H9 (cell line): ENCODE measurements around the gene TYRO3. TPM values are rescaled to one million over a fixed set of nuclear protein-coding genes. Genes with fewer than 3 reads are reported as not detected.
"Not testable (repeated sequence)": the region's sequence is repeated elsewhere in the genome, so short reads cannot be mapped to it uniquely, and the experiment has no call there.

Source experiments
- DNase-seq: peaks from one replicate; pipeline ENCODE4 v3.0.0-alpha.2; 2017
- H2AFZ ChIP-seq: one replicate; pipeline ENCODE4 v1.6.1; 2013; ENCODE audit warnings: mild to moderate bottlenecking, low read length, control low read depth, moderate library complexity
- H2AK5ac ChIP-seq: 2 replicates; pipeline ENCODE4 v1.6.1; 2013; ENCODE audit warnings: low read length, control low read depth, mixed read lengths; ENCODE audit not compliant: insufficient read length
- H2BK120ac ChIP-seq: one replicate; pipeline ENCODE4 v1.6.1; 2013; ENCODE audit warnings: low read depth, mild to moderate bottlenecking, low read length, control low read depth, inconsistent platforms; ENCODE audit not compliant: poor library complexity, severe bottlenecking
- H2BK12ac ChIP-seq: 2 replicates; pipeline ENCODE4 v1.6.1; 2013; ENCODE audit warnings: low read length, control low read depth, mixed read lengths, low read depth; ENCODE audit not compliant: insufficient read length
- H2BK15ac ChIP-seq: 2 replicates; pipeline ENCODE4 v1.6.1; 2013; ENCODE audit warnings: low read depth, low read length, control low read depth
- H2BK20ac ChIP-seq: one replicate; pipeline ENCODE4 v1.6.1; 2013; ENCODE audit warnings: low read depth, mild to moderate bottlenecking, low read length, control low read depth, inconsistent platforms; ENCODE audit not compliant: poor library complexity, severe bottlenecking
- H2BK5ac ChIP-seq: 2 replicates; pipeline ENCODE4 v1.6.1; 2013; ENCODE audit warnings: low read length, control low read depth, mixed read lengths; ENCODE audit not compliant: insufficient read length
- H3K14ac ChIP-seq: 2 replicates; pipeline ENCODE4 v1.6.1; 2013; ENCODE audit warnings: low read length, control low read depth; ENCODE audit not compliant: insufficient read depth
- H3K18ac ChIP-seq: 2 replicates; pipeline ENCODE4 v1.6.1; 2013; ENCODE audit warnings: low read depth, mild to moderate bottlenecking, mixed read lengths, low read length, control low read depth; ENCODE audit not compliant: insufficient read length
- H3K23ac ChIP-seq: 2 replicates; pipeline ENCODE4 v1.6.1; 2013; ENCODE audit warnings: low read length, control low read depth, mixed read lengths, low read depth; ENCODE audit not compliant: insufficient read length
- H3K23me2 ChIP-seq: 2 replicates; pipeline ENCODE4 v1.6.1; 2013; ENCODE audit warnings: low read depth, mild to moderate bottlenecking, mixed read lengths, low read length, control low read depth; ENCODE audit not compliant: insufficient read length, poor library complexity, severe bottlenecking
- H3K27ac ChIP-seq: 2 replicates; pipeline ENCODE4 v1.5.1; 2013; ENCODE audit warnings: low read length, control low read depth, mixed read lengths, low read depth; ENCODE audit not compliant: insufficient read length
- H3K27me3 ChIP-seq: 2 replicates; pipeline ENCODE4 v1.6.1; 2013; ENCODE audit warnings: low read length, control low read depth, inconsistent platforms; ENCODE audit not compliant: insufficient read depth
- H3K4ac ChIP-seq: 2 replicates; pipeline ENCODE4 v1.6.1; 2013; ENCODE audit warnings: low read depth, mild to moderate bottlenecking, control low read depth, inconsistent platforms, low read length, moderate library complexity
- H3K4me1 ChIP-seq: 2 replicates; pipeline ENCODE4 v1.6.1; 2013; ENCODE audit warnings: low read length, control low read depth, inconsistent platforms; ENCODE audit not compliant: insufficient read depth
- H3K4me2 ChIP-seq: 2 replicates; pipeline ENCODE4 v1.6.1; 2013; ENCODE audit warnings: low read length, control low read depth, mixed read lengths; ENCODE audit not compliant: insufficient read length, insufficient read depth
- H3K56ac ChIP-seq: 2 replicates; pipeline ENCODE4 v1.6.1; 2013; ENCODE audit warnings: low read depth, mild to moderate bottlenecking, mixed read lengths, low read length, control low read depth; ENCODE audit not compliant: insufficient read length
- H3K79me1 ChIP-seq: 2 replicates; pipeline ENCODE4 v1.6.1; 2013; ENCODE audit warnings: low read depth, mild to moderate bottlenecking, moderate library complexity, low read length, control low read depth, inconsistent platforms; ENCODE audit not compliant: insufficient read depth, poor library complexity, severe bottlenecking
- H3K79me2 ChIP-seq: 2 replicates; pipeline ENCODE4 v1.6.1; 2013; ENCODE audit warnings: low read length, control low read depth, inconsistent platforms; ENCODE audit not compliant: insufficient read depth
- H3K9ac ChIP-seq: 2 replicates; pipeline ENCODE4 v1.6.1; 2013; ENCODE audit warnings: low read length, control low read depth, mixed read lengths; ENCODE audit not compliant: insufficient read length; ENCODE audit errors: extremely low read depth
- H3K9me3 ChIP-seq: one replicate; pipeline ENCODE4 v1.6.1; 2013; ENCODE audit warnings: low read depth, low read length, inconsistent platforms; ENCODE audit not compliant: control insufficient read depth
- H3T11ph ChIP-seq: one replicate; pipeline ENCODE4 v1.6.1; 2013; ENCODE audit warnings: mild to moderate bottlenecking, low read length, control low read depth, inconsistent platforms
- H4K20me1 ChIP-seq: one replicate; pipeline ENCODE4 v1.6.1; 2013; ENCODE audit not compliant: control insufficient read depth, insufficient read length, insufficient read depth
- H4K5ac ChIP-seq: 2 replicates; pipeline ENCODE4 v1.6.1; 2013; ENCODE audit warnings: low read depth, mild to moderate bottlenecking, mixed read lengths, low read length, control low read depth; ENCODE audit not compliant: insufficient read length
- H4K8ac ChIP-seq: replicated peaks from 2 replicates; pipeline ENCODE4 v1.6.1; 2013; ENCODE audit warnings: low read length, control low read depth, mixed read lengths, low read depth; ENCODE audit not compliant: insufficient read length
- H4K91ac ChIP-seq: 2 replicates; pipeline ENCODE4 v1.6.1; 2013; ENCODE audit warnings: low read depth, mild to moderate bottlenecking, moderate library complexity, mixed read lengths, low read length, control low read depth; ENCODE audit not compliant: insufficient read length
- H3K27ac Mint-ChIP-seq, 3 experiments: 2 replicates in 2 of 3; 3 replicates in 1 of 3; pipeline ENCODE4 v1.8.0; 2020 to 2021; ENCODE audit warnings: mixed read lengths in 3 of 3, mild to moderate bottlenecking in 1 of 3, moderate library complexity in 1 of 3
- H3K27me3 Mint-ChIP-seq: 2 replicates; pipeline ENCODE4 v1.8.0; 2021; ENCODE audit warnings: low read depth, mild to moderate bottlenecking, moderate library complexity, mixed read lengths
- H3K36me3 Mint-ChIP-seq, 3 experiments: 2 replicates in 2 of 3; 3 replicates in 1 of 3; pipeline ENCODE4 v1.8.0; 2020 to 2021; ENCODE audit warnings: low read depth in 3 of 3, mixed read lengths in 3 of 3; ENCODE audit not compliant: insufficient read depth in 1 of 3
- H3K4me1 Mint-ChIP-seq, 2 experiments: 2 replicates each; pipeline ENCODE4 v1.8.0; 2020; ENCODE audit warnings: mixed read lengths in 2 of 2
- H3K4me3 Mint-ChIP-seq, 2 experiments: 2 replicates in 1 of 2; 3 replicates in 1 of 2; pipeline ENCODE4 v1.8.0; 2020 to 2021; ENCODE audit warnings: mild to moderate bottlenecking in 2 of 2, mixed read lengths in 2 of 2, moderate library complexity in 1 of 2
- H3K9me3 Mint-ChIP-seq, 2 experiments: 2 replicates in 1 of 2; 3 replicates in 1 of 2; pipeline ENCODE4 v1.8.0; 2020; ENCODE audit warnings: mild to moderate bottlenecking in 2 of 2, mixed read lengths in 2 of 2, moderate library complexity in 1 of 2
- WGBS: extraction: QIAGEN DNeasy Blood & Tissue Kit; methylation state at CpG from one replicate; pipeline ENCODE4 v1.1.7; 2013; ENCODE audit warnings: missing lambda C conversion rate, low lambda C conversion rate, mixed read lengths; ENCODE audit not compliant: insufficient read length; ENCODE audit errors: extremely low coverage; 5-methylcytosine and 5-hydroxymethylcytosine counted together
- total RNA-seq: library from RNA; stranded (reverse); gene quantifications from 2 replicates; pipeline ENCODE4 v1.2.1, GENCODE V29; 2021

TYRO3 gene
- total RNA-seq, 1 experiment from 2014 or later, result 124 TPM

DNA sequence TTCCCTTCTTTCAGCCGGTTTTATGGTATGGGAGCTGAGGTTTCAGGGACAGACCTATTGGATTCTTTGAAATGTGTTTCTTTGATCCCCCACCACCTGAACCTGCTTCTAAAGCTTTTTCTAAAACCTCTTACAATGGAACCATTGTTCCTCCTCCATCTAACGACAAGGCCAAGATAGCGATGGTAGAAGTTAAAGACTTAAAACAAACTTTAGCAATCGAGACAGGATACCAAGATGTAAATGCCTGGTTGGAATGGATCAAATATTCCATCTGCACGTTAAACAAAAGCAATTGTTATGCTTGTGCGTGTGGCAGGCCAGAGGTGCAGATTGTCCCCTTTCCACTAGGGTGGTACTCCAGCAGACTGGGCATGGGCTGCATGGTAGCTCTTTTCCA lies 32.2 kb downstream of the TYRO3 start:
- not testable (repeated sequence) for H2BK15ac ChIP-seq, H4K8ac ChIP-seq, H4K5ac ChIP-seq, H3K9ac ChIP-seq, H3K4ac ChIP-seq, H3K79me2 ChIP-seq, H3K23me2 ChIP-seq, H3K27ac Mint-ChIP-seq, H3T11ph ChIP-seq, H2BK5ac ChIP-seq, H4K91ac ChIP-seq, H3K27me3 Mint-ChIP-seq, H3K9me3 Mint-ChIP-seq, H3K4me2 ChIP-seq, H3K4me1 ChIP-seq, H2BK120ac ChIP-seq, H3K56ac ChIP-seq, H2BK12ac ChIP-seq, H4K20me1 ChIP-seq, H2AK5ac ChIP-seq, H3K79me1 ChIP-seq, H3K18ac ChIP-seq, H2BK20ac ChIP-seq, H3K9me3 ChIP-seq, H3K14ac ChIP-seq, H2AFZ ChIP-seq, H3K27me3 ChIP-seq, H3K23ac ChIP-seq, DNase-seq, H3K4me3 Mint-ChIP-seq, H3K27ac ChIP-seq, H3K36me3 Mint-ChIP-seq
- WGBS, result no CpG with 5 or more reads among the region's 6 CpGs
- peaks cover 14% of the 10 kb centered on the region in 2 experiments for H3K4me1 Mint-ChIP-seq

DNA sequence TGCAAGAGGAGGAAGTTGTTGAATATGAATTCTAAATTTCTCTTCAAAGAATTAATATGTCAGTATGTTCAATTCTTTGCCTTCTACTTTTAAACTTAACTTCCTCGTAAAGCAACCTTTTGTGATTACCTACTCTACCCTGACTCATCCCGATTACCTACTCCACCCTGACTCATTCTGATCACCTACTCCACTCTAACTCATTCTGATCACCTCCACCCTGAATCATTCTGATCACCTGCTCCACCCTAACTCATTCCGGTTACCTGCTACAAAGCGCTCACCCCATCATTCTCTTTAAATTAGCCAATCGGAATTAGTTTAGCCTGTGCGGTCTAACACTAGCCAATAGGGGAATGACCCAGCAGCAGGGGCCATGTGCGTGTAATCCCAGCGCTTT lies 33.7 kb downstream of the TYRO3 start:
- H3K4ac ChIP-seq, H3K14ac ChIP-seq, H3K9me3 ChIP-seq, H3K27me3 ChIP-seq, H3K27me3 Mint-ChIP-seq, H4K8ac ChIP-seq, H2AFZ ChIP-seq, DNase-seq, H2BK120ac ChIP-seq, H2AK5ac ChIP-seq, H3T11ph ChIP-seq, H3K56ac ChIP-seq, H3K9me3 Mint-ChIP-seq, H3K9ac ChIP-seq, H3K27ac ChIP-seq, H3K79me2 ChIP-seq, H3K23ac ChIP-seq, H3K18ac ChIP-seq, H4K91ac ChIP-seq, H4K5ac ChIP-seq, H3K79me1 ChIP-seq, H3K4me1 ChIP-seq, H3K4me3 Mint-ChIP-seq, H2BK20ac ChIP-seq, H2BK5ac ChIP-seq, H3K27ac Mint-ChIP-seq, H2BK15ac ChIP-seq, H3K36me3 Mint-ChIP-seq, H2BK12ac ChIP-seq, H3K4me2 ChIP-seq, H4K20me1 ChIP-seq, H3K23me2 ChIP-seq: not testable (repeated sequence)
- WGBS, result no CpG with 5 or more reads among the region's 8 CpGs
- peaks cover 14% of the 10 kb centered on the region in 2 experiments for H3K4me1 Mint-ChIP-seq
